Eye (tissue), 1 donor: ENCODE measurements around the gene PRKAA2.
"Not testable (repeated sequence)": the region's sequence is repeated elsewhere in the genome, so short reads cannot be mapped to it uniquely, and the experiment has no call there.

Experiments used
- DNase-seq: peaks from one replicate; pipeline ENCODE4 v3.0.0-alpha.2; 2015

PRKAA2 gene

DNA sequence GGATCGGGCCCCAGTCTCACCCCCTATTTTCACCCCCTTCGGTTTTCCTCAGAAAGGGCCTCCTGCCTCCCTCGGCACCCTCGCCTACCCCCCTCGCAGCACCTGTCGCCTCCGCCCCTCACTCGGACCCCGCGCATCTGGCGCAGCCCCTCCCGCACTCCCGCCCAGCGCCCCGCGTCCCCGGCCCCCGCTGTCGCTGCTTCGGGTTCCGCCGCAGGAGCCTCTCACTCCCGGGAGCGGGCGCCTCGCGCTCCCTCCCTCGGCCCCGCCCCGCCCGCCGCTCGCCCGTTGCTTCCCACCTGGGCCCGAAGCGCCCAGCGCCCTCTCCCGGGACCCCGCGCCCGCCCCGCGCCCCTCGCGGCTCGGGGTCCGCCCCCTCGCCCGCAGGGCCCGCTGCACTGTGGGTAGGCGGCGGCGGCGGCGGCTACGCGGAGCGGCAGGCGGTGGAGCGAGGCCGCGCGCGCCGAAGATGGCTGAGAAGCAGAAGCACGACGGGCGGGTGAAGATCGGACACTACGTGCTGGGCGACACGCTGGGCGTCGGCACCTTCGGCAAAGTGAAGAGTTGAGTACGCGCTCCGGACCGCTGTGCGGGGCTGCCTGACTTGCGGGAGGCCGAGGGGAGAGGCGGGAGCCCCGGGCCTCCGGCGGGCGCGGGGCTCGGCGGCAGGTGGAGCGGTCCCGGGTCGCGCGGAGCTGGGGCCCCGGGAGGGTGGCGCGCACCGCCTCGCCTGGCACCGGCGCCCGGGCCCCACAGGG, at the start of gene PRKAA2:
TSS of gene PRKAA2 (plus strand) at position 396 of the 758 bp plus-strand sequence. CDS start at position 470, 74 bp downstream.
- DNase-seq, result peak; percentile 88

DNA sequence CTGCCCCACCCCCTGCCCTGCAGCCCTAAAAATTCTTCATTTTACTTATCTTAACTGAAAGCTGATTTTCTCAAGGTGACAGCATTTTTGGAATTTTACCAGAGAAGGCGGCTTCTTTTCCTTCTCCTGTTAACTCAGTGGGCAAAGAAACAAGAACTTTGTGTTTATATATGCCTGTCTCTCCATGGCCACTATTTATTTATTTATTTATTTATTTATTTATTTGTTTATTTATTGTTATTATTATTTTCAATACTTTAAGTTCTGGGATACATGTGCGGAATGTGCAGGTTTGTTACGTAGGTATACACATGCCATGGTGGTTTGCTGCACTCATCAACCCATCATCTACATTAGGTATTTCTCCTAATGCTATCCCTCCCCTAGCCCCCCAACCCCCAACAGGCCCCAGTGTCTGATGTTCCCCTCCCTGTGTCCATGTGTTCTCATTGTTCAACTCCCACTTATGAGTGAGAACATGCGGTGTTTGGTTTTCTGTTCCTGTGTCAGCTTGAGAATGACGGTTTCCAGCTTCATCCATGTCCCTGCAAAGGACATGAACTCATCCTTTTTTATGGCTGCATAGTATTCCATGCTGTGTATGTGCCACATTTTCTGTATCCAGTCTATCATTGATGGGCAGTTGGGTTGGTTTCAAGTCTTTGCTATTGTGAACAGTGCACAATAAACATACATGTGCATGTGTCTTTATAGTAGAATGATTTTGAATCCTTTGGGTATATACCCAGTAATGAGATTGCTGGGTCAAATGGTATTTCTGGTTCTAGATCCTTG, 49.5 kb upstream of the PRKAA2 start:
- DNase-seq, result not testable (repeated sequence)

DNA sequence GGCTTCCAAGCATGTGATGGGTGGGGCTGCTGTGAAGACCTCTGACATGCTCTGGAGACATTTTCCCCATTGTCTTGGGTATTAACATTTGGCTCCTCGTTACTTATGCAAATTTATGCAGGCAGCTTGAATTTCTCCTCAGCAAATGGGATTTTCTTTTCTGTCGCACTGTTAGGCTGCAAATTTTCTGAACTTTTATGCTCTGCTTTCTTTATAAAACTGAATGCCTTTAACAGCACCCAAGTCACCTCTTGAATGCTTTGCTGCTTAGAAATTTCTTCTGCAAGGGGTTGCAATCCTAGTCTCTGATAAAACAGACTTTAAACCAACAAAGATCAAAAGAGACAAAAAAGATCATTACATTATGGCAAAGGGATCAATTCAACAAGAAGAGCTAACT, 35.0 kb upstream of the PRKAA2 start:
- not testable (repeated sequence) for DNase-seq

DNA sequence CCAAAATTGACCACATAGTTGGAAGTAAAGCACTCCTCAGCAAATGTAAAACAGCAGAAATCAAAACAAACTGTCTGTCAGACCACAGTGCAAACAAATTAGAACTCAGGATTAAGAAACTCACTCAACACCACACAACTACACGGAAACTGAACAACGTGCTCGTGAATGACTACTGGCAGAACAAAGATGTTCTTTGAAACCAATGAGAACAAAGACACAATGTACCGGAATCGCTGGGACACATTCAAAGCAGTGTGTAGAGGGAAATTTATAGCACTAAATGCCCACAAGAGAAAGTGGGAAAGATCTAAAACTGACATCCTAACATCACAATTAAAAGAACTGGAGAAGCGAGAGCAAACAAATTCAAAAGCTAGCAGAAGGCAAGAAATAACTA, 34.3 kb upstream of the PRKAA2 start:
- not testable (repeated sequence) for DNase-seq

DNA sequence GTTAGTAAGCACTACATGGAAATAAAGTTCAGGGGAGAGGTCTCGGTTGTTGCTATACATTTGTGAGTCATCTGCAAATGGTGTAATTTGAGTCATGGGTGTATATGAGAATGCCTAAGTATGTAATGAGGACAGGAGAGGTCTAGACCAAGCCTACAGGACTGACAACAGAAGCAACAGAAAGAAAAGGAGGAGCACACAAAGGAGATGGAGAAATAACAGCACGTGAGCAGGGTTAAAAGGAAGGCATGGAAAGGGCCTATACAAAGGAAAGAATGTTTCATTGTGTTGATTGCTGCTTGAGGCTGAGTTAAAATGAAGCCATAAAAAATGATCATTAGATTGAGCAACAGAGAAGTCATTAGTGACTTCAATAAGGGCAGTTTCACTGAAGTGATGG, 28.0 kb upstream of the PRKAA2 start:
- peak; percentile 33 for DNase-seq

DNA sequence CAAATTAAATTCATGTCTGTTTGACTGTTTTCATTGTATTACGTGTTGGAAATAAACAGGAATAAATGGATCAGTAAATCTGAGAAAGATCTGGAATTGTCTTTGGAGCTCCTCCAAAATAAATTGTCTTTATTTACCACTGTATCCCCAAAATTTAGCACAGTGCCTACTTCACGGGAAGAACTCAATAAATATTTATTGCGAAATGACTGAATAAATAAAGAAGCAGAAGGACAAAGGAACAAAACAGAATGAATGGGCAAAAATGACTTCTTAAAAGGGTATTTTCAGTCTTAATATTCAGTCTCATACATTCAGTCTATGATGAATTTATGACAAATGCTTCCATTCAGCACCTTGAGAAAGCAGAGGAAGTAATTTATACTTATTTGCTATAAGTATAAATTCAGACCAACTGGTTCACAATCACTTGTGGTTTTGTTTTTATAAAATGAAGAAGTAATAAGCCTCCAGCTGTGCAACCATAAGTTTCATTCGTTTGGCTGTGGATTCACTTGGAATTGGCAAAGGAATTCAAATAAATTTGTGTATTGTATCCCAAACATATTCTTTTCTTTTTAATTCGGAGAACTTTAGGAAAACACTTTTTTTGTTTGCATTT, 19.2 kb upstream of the PRKAA2 start:
- no peak for DNase-seq

DNA sequence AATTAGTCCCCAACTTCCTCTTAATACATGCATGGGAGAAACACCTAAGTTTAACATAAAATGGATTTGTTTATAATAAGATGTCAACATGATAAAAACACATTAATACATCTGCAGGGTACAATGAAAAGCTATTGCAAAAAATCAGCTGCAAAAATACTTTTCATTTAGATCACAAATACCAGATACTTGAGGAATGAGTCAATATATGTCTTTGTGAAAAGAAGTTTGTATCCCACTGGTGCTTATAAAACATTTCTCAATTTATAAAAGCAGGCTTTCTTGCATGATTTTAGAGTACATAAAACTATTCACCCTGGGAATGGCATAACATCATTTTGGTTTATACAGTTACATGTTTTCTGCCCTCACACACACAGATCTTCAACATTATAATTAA, 18.6 kb upstream of the PRKAA2 start:
- no peak for DNase-seq

DNA sequence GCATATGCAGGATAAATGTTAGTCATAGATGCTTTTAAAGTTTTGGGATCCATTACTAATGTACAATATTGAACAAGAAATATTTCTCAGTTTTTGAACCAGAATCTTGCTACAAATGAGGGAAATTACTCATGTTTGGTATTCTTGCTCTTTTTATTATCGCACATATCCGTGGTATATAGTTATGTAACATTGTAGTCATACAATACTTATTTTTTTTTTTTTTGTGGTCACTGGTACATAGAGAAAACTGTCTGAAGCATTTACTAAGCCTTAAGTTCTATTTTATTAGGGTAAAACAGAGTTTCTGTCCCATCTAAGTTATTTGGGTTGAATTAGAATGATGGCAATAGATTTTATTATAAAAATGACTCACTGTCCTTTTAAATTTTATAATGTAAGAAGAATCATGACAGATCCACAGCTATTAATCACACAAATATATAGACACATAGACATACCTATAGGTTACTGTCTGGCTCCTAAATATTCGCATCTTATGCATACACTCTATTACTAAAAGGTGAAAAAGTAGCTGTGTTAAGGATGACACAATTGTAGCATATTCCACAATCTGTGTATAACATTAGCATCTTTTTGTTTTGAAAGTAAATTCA, 18.0 kb upstream of the PRKAA2 start:
- DNase-seq, result no peak

DNA sequence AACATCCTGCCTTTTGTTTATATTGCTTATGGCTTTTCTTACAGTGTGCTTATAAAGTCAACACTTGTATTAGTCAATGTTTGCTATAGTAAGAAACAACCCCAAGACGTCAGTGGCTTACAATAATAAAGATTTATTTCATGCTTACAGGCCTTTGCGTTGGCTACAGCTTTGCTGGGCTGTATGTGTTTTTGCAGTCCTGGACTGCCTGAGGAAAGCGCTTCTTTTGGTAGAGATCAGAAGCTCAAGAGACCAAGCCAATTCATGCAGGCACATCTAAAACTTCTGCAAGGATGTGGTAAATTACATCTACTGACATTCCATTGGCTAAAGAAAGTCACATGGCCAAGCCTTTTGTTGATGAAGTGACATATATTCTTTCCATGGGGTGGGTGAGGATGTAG, 17.5 kb upstream of the PRKAA2 start:
- DNase-seq, result no peak

DNA sequence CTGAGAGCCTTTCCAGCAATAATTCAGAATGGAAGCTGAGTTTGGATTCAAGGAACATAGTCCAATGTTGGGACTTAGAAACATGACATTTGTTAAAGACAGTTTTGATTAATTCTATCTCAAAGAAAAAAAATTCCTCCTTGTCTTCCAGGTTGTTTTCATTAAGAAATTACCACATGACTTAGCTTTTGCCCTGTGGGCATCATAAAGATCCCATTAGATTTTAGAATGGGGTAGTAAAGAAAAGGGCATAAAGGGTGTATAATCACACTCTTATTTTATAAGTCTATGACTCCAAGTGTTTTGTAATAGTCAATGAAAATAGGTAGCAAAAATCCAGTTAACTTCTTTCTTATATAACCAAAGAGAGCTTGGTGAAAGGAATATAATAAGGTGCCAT, 14.3 kb upstream of the PRKAA2 start:
- no peak for DNase-seq

DNA sequence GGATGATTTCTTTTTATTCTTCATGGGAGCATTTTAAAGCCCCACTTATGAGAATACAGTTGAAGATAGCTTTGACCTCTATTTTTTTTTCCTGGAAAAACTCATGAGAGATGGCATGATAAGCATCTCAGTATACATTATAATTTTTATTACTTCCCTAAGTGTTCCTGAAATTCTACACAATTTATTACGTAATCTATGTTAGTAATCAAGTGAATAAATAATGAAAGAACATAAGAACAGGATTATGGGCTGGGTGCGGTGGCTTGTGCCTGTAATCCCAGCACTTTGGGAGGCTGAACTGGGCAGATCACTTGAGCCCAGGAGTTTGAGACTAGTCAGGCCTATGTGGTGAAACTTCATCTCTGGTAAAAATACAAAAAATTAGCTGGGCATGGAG, 13.2 kb upstream of the PRKAA2 start:
- DNase-seq, result no peak

DNA sequence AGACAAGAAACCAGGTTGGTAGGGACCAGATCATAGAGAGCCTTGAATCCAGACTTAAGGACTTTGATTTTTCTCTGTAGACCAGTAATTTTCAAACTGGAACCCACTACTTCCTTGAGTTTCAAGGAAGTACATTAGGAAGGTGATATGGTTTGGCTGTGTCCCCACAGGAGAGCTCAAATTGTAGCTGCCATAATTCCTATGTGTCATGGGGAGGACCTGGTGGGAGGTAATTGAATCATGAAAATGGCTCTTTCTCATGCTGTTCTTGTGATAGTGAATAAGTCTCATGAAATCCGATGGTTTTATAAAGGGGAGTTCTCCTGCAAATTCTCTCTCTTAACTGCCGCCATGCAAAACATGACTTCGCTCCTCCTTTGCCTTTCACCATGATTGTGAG, 10.1 kb upstream of the PRKAA2 start:
- no peak for DNase-seq

DNA sequence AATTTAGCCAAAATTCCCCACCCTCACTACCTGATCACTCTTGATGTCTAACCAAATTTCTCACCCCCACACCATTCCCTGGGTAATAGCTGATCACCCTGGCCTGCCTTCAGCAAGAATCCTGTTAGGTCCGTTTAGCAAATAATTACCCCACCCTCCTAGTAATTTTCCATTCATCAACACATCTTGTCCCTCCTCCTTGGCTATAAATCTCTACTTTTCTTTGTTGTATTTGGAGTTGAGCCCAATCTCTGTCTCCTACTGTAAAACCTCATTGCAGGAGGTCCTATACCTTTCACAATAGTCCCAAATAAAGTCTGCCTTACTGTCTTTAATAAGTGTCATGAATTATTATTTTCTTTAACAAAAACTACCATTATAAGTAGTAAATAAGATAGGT, 6.9 kb upstream of the PRKAA2 start:
- no peak for DNase-seq

DNA sequence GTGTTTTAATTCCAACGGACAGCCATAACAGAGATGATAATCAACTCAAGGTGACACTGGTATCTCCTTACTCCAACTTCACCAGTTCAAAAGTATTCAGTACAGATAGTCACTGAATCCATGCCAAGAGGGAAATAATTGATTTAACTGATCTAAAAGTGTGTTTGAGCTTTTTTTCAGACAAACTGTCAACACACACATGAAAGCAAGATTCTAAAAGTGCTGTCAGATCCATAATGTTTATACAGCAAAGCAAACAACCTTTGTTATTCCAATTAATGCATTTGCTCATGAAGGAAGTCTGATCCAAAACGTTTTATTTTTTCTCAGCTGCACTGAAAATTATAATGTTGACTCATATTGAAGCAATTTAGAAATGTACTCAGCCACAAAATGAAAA, 5.9 kb upstream of the PRKAA2 start:
- peak; percentile 21 for DNase-seq

DNA sequence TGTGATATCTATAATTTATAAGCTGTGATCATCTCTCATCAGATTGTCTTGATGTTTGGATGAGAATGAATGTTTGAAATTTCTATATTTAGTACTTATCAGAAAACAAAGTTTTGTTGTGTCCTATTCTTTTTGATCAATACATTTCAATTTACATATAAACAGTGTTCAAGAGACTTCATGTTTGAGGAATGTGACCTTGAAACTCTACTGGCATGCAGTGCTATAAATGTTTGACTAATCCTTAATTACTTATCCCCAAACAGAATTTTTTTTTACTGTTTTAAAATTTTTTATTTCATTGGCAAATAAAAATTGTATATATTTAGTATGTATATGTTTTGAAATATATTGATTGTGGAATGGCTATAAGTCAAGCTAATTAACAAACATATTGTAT, 1.5 kb upstream of the PRKAA2 start:
- DNase-seq, result peak; percentile 20

DNA sequence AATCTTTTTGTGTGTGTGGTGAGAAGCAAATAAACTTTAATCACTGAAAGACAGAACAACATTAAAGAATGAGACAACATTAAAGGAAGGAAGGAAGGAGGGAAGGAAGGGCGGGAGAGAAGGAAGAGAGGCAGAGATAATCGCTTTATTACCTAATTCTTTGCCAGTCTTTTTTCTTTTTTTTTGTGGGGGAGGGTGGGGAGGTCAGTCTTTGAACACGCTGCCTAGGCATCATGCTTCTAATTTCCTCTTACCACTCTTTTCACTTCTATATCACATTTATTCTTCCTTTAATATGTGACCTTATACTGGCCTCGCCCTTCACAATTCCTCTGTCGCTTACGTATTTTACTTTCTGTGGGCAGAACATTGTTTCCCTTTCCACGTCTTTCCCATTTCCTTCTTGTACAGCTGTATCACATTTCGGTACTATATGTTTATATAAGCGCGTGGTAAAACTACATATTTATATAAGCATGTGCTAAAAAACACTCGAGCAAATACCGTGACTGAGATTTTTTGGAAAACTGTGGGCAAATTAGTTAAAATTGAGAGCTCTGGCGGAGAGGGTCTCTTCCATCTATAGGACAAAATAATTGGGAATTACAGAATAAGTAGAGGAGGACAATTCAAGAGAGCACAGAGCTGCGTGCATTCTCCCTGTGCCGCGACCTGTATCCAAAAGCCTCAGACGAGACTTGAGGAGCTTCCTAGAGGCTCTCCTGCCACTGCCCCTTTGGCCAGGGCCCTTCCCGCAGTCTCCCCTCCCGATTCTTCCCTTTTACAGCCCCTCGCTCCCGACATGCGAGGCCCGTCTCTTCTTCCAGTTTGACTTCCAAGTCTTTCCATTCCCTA, 823 bp upstream of the PRKAA2 start:
- DNase-seq, result peak; percentile 81

DNA sequence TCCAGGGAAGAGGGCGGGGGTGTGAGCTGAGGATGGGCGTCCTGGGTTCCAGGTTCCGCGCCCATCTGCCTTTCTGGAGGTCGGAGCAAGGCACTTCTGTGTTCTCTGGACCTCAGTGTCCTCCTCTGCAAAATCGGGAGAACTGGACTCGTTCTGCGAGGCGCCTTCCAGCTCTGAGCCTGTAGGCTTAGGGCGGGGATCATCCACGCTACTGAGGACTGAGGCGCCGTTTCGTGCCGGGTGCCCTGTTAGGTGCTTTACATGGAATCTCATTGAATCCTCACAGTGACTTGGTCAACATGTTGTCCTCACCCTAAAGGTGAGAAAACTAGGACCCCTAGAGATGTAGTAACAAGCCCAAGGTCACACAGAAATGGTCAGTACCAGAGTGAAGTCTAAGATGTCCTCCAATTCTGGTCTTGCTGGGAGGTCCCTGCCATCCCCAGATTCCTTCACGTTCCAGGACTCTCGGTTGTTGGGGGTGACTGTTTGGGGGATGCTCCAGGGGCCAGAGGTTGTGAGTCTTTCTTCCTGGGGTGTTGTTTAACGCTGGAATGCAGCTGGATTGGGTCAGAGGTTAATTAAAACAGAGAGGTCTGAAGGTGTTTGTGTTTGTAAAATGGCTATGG, 677 bp downstream of the PRKAA2 start:
- DNase-seq, result peak; percentile 81

DNA sequence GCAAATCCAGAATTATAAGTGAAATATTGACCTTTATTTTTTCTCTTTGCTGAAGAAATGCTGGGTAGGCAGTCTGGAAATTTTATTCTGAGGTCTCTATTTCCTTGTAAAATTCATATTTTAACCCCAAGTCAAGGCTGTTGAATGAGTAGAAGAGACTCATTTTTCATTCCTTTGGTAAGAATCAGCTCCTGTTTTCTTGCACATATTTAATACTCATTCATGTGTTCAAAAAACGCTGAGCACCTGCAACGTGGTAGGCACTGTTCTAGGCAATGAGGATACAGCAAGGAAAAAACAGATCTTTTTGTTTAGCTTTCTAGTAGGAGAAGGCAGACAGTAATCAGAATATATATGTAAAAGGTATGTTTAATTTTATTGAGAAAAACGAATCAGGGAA, 1.5 kb downstream of the PRKAA2 start:
- DNase-seq, result no peak

DNA sequence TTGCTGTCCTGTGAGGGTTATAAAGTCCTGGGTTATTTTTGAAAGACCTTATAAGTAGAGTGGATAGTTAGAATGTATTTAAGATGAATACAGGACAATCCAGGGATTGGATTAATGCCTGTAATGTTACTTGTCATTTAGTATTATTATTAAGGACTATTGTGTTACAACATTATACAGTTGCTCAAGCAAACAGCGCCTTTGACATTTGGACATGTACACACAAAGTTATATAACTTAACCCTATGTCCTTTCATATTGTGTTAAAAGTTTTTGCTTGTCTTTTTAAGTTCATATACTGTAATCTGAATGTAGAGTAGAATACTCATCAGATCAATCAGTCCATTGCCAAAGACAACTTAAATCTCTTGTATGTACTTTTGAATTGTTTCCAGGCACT, 2.0 kb downstream of the PRKAA2 start:
- DNase-seq, result no peak

DNA sequence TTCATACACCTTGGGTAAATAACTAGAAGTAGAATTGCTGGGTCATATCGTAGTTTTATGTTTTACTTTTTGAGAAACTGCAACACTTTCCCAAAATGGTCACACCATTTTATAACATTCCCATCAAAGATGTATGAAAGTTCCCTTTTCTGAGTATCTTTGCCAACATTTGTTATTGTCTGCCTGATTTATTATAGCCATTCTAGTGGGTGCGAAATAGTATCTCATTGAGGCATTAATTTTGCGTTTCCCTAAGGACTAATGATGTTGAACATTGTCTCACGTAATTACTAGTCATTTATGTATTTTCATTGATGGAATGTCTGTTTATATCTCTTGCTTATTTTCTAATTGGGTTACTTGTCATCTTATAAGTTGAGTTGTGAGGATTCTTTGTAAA, 3.4 kb downstream of the PRKAA2 start:
- DNase-seq, result no peak

DNA sequence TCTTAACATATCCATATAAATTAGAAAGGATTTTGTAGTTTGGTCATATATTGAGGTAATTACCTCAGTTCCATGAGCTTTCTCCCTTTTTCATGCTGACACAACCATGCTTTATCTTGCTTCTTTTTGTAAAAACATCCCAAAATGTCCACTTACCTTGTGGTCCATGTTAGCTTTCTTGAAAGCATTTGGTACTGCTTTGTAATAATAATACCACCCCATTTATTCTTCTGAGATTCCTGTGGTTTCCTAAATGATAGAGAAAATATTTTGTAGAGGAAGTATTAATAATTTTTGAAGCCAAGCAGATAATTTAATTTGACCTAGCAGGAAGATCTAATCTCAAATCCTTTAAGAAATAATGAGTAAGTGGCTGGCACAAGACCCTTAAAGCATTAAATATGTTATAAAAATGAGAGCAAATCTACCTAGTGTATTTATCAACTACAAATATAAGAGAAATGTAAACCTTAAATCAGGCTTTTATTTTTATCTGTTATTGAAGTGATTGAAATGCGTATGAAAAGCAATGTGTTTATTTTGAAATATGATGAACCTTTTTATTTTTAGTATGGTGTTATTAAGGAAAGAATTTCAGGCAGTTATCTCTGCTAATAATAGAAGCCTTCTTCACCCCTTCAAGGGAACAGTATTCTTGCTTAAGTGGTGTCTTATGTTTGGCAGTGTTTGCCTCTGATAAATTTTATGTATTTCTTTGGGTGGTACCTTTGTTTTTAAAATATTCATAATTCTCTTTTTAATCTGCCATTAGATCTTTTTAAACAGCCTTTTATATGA, 9.2 kb downstream of the PRKAA2 start:
- DNase-seq, result no peak
